Neural progenitor cell (in vitro differentiated cells): Measurements from ENCODE around the gene CYGB. TPM values are rescaled to one million over a fixed set of nuclear protein-coding genes. Genes with fewer than 3 reads are reported as not detected.

Source experiments
- DNase-seq: peaks from one replicate; pipeline ENCODE4 v3.0.0-alpha.2; 2016; ENCODE audit warnings: low spot score
- H2AFZ ChIP-seq: fragments of 200-600 bp; sonication (generic); replicated peaks from 2 replicates; pipeline ENCODE4 v1.6.1; 2016; ENCODE audit warnings: antibody characterized with exemption
- H3F3A ChIP-seq: fragments of 200-600 bp; sonication (generic); 2 replicates; pipeline ENCODE4 v1.6.1; 2016; ENCODE audit warnings: antibody characterized with exemption, low read depth
- H3K27ac ChIP-seq: fragments of 200-600 bp; sonication (generic); 2 replicates; pipeline ENCODE4 v1.5.1; 2016; ENCODE audit warnings: mild to moderate bottlenecking
- H3K27me3 ChIP-seq: fragments of 200-600 bp; sonication (generic); 2 replicates; pipeline ENCODE4 v1.6.1; 2016; ENCODE audit warnings: mild to moderate bottlenecking, moderate library complexity
- H3K36me3 ChIP-seq: fragments of 200-600 bp; sonication (generic); 2 replicates; pipeline ENCODE4 v1.5.1; 2016
- H3K4me1 ChIP-seq: fragments of 200-600 bp; sonication (generic); 2 replicates; pipeline ENCODE4 v1.6.1; 2016; ENCODE audit warnings: mixed run types
- H3K4me2 ChIP-seq: fragments of 200-600 bp; sonication (generic); 2 replicates; pipeline ENCODE4 v1.6.1; 2016
- H3K4me3 ChIP-seq: fragments of 200-600 bp; sonication (generic); 2 replicates; pipeline ENCODE4 v1.5.1; 2016
- H3K79me2 ChIP-seq: fragments of 200-600 bp; sonication (generic); 2 replicates; pipeline ENCODE4 v1.6.1; 2016; ENCODE audit warnings: low read depth
- H3K9ac ChIP-seq: fragments of 200-600 bp; sonication (generic); 2 replicates; pipeline ENCODE4 v1.6.1; 2016
- H3K9me3 ChIP-seq: fragments of 200-600 bp; sonication (generic); 2 replicates; pipeline ENCODE4 v1.5.1; 2016; ENCODE audit warnings: low read depth
- H4K20me1 ChIP-seq: fragments of 200-600 bp; sonication (generic); 2 replicates; pipeline ENCODE4 v1.6.1; 2016; ENCODE audit warnings: low read depth
- H3K27ac Mint-ChIP-seq: 3 replicates; pipeline ENCODE4 v1.8.0; 2021; ENCODE audit warnings: mixed read lengths
- H3K27me3 Mint-ChIP-seq: 2 replicates; pipeline ENCODE4 v1.8.0; 2022; ENCODE audit warnings: low read depth, mild to moderate bottlenecking, inconsistent platforms, moderate library complexity, mixed read lengths; ENCODE audit not compliant: insufficient read depth
- H3K36me3 Mint-ChIP-seq: 3 replicates; pipeline ENCODE4 v1.8.0; 2021; ENCODE audit warnings: mixed read lengths
- H3K4me1 Mint-ChIP-seq: 3 replicates; pipeline ENCODE4 v1.8.0; 2021; ENCODE audit warnings: mixed read lengths
- H3K4me3 Mint-ChIP-seq: 3 replicates; pipeline ENCODE4 v1.8.0; 2021; ENCODE audit warnings: mild to moderate bottlenecking, moderate library complexity, mixed read lengths
- H3K9me3 Mint-ChIP-seq: 3 replicates; pipeline ENCODE4 v1.8.0; 2020; ENCODE audit warnings: mixed read lengths
- CTCF ChIP-seq: fragments of 200-600 bp; sonication (generic); IDR thresholded peaks from 2 replicates; pipeline ENCODE4 v1.5.1; 2017; ENCODE audit warnings: antibody characterized with exemption, mild to moderate bottlenecking
- EZH2 ChIP-seq: fragments of 200-600 bp; sonication (generic); IDR thresholded peaks from 2 replicates; pipeline ENCODE4 v1.6.1; 2017; ENCODE audit warnings: antibody characterized with exemption, mild to moderate bottlenecking, moderate library complexity
- EZH2phosphoT487 ChIP-seq: fragments of 200-600 bp; sonication (generic); IDR thresholded peaks from 2 replicates; pipeline ENCODE4 v1.6.1; 2017; ENCODE audit warnings: antibody characterized with exemption
- total RNA-seq: library from RNA; depleted of rRNA; stranded (reverse); fragments of >200 nt; gene quantifications from 2 replicates; pipeline ENCODE4 v1.2.3, GENCODE V29; 2015; ENCODE audit warnings: low replicate concordance

The CYGB gene
- total RNA-seq, 1 donor from 2014 or later: not detected

GRCh38 chr17:76557368-76558197, 20.1 kb upstream of the CYGB start:
- Histone ChIP-seq H3K27ac (no peak overlapping the region), H2AFZ (peak overlapping the region; percentile 77)

GRCh38 chr17:76556765-76557367, 19.4 kb upstream of the CYGB start:
- peaks cover 32% of the 10 kb centered on the region for H3K4me1 Mint-ChIP-seq
- H3K27ac ChIP-seq: no peak overlapping the region

More at GRCh38 chr17:76557368-76558197, 20.1 kb upstream of the CYGB start:
- Histone ChIP-seq H3K4me2 (peak overlapping the region; percentile 95), H3K36me3 (peaks cover 8% of the 10 kb centered on the region), H3K9me3 (no peaks in the 10 kb centered on the region), H3K4me3 (peak overlapping the region; percentile 71), H3K9ac (peak overlapping the region; percentile 89), H3K79me2 (peaks cover 47% of the 10 kb centered on the region), H4K20me1 (peaks cover 43% of the 10 kb centered on the region), H3K4me1 (peaks cover 17% of the 10 kb centered on the region), H3F3A (peaks cover 20% of the 10 kb centered on the region), H3K27me3 (no peaks in the 10 kb centered on the region)
- Mint-ChIP-seq H3K27me3 (no peaks in the 10 kb centered on the region), H3K36me3 (peaks cover 12% of the 10 kb centered on the region), H3K27ac (peak overlapping the region; percentile 96), H3K4me1 (peaks cover 32% of the 10 kb centered on the region), H3K4me3 (peak overlapping the region; percentile 98), H3K9me3 (no peaks in the 10 kb centered on the region)
- TF ChIP-seq CTCF (peak; percentile 75), EZH2 (no peak), EZH2phosphoT487 (no peak)
- DNase-seq: peak; percentile 98

DNA sequence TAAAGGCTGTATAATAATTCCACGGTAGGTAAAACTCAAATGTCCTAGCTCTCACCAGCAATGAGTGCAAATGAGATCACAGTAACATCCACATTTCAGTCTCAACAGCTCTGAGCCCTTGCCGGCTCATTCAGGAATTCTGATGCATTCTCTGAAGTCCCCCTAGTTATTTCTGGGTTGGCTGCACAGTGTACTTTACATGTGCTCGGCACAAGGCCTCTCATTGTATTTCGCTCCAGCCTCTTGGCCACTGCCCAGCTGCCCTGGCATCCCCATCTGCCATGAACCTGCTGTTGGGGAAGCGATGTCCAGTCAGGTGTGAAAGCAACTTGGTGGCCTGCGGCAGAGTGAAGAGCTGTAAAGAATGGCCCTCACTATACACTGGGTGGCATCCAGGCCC, 16.6 kb upstream of the CYGB start:
- Histone ChIP-seq H3F3A (peaks cover 3% of the 10 kb centered on the region), H3K4me2 (no peak overlapping the region), H4K20me1 (peaks cover 11% of the 10 kb centered on the region), H3K4me1 (peaks cover 16% of the 10 kb centered on the region), H3K79me2 (peaks cover 16% of the 10 kb centered on the region), H3K27ac (no peak overlapping the region), H3K36me3 (no peaks in the 10 kb centered on the region), H2AFZ (no peak overlapping the region), H3K9ac (no peak overlapping the region), H3K9me3 (no peaks in the 10 kb centered on the region), H3K27me3 (no peaks in the 10 kb centered on the region), H3K4me3 (no peak overlapping the region)
- no peaks in the 10 kb centered on the region for H3K9me3 Mint-ChIP-seq
- no peak for DNase-seq
- H3K36me3 Mint-ChIP-seq: peaks cover 3% of the 10 kb centered on the region
- H3K27me3 Mint-ChIP-seq: no peaks in the 10 kb centered on the region
- TF ChIP-seq EZH2 (no peak), EZH2phosphoT487 (no peak)
- no peak overlapping the region for H3K27ac Mint-ChIP-seq
- no peak overlapping the region for H3K4me3 Mint-ChIP-seq
- H3K4me1 Mint-ChIP-seq: peaks cover 26% of the 10 kb centered on the region

More at GRCh38 chr17:76556765-76557367, 19.4 kb upstream of the CYGB start:
- H3K36me3 ChIP-seq: peaks cover 7% of the 10 kb centered on the region
- peaks cover 43% of the 10 kb centered on the region for H3K79me2 ChIP-seq
- Mint-ChIP-seq H3K9me3 (no peaks in the 10 kb centered on the region), H3K36me3 (peaks cover 11% of the 10 kb centered on the region), H3K27me3 (no peaks in the 10 kb centered on the region), H3K4me3 (peak overlapping the region; percentile 98), H3K27ac (peak overlapping the region; percentile 96)
- peak overlapping the region; percentile 77 for H2AFZ ChIP-seq
- peaks cover 38% of the 10 kb centered on the region for H4K20me1 ChIP-seq
- no peaks in the 10 kb centered on the region for H3K9me3 ChIP-seq
- H3K27me3 ChIP-seq: no peaks in the 10 kb centered on the region
- H3K4me1 ChIP-seq: peaks cover 17% of the 10 kb centered on the region
- H3K9ac ChIP-seq: no peak overlapping the region
- TF ChIP-seq EZH2phosphoT487: no peak
- no peak for TF ChIP-seq EZH2
- no peak for TF ChIP-seq CTCF
- peak; percentile 25 for DNase-seq
- peaks cover 19% of the 10 kb centered on the region for H3F3A ChIP-seq
- peak overlapping the region; percentile 95 for H3K4me2 ChIP-seq
- H3K4me3 ChIP-seq: peak overlapping the region; percentile 71
